ENCODE data around the gene CRABP1. TPM values are rescaled to one million over a fixed set of nuclear protein-coding genes. Genes with fewer than 3 reads are reported as not detected.

CRABP1 gene
- total RNA-seq, 4 donors from 2014 or later: not detected

DNA sequence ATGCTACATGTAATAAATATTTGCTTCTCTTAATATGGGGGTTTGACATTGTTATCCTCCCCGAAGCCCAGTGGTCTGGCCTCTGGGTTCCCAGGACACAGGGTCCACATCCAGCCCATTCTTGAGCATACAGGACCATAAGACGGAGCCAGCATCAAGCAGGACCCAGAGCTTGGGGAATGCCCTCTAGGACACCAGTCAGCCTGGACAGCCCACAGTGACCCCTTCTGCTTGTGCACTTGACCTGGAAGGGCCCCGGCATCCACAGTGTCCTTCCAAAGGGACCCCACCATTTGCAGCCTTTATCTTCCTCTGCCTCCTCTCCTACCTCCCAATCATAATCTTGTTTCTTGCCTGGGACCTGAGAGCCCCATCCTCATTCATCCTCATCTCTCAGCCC is 51.6 kb downstream of the CRABP1 start:
- 92% methylated on average over 2 of the region's 3 CpGs for WGBS
- Histone ChIP-seq H3K36me3 (no peaks in the 10 kb centered on the region), H3K27ac (replicated peaks in 1 of 4) (no peak overlapping the region), H3K9me3 (no peaks in the 10 kb centered on the region), H3K4me3 (no peak overlapping the region), H3K4me1 (peaks cover 0 to 4% (median 2%) of the 10 kb centered on the region in 4 donors), H3K27me3 (peaks cover 0 to 24% (median 3%) of the 10 kb centered on the region in 4 donors)
- intact Hi-C loops (cut with DNase I): no loop called here
- no peak for TF ChIP-seq POLR2A (IDR thresholded peaks at IDR 0.05; ENCODE audit: low read depth)
- no peak for TF ChIP-seq EP300 (IDR thresholded peaks at IDR 0.05)
- TF ChIP-seq POLR2AphosphoS5 (IDR thresholded peaks at IDR 0.05): no peak
- TF ChIP-seq, protein P1, sequence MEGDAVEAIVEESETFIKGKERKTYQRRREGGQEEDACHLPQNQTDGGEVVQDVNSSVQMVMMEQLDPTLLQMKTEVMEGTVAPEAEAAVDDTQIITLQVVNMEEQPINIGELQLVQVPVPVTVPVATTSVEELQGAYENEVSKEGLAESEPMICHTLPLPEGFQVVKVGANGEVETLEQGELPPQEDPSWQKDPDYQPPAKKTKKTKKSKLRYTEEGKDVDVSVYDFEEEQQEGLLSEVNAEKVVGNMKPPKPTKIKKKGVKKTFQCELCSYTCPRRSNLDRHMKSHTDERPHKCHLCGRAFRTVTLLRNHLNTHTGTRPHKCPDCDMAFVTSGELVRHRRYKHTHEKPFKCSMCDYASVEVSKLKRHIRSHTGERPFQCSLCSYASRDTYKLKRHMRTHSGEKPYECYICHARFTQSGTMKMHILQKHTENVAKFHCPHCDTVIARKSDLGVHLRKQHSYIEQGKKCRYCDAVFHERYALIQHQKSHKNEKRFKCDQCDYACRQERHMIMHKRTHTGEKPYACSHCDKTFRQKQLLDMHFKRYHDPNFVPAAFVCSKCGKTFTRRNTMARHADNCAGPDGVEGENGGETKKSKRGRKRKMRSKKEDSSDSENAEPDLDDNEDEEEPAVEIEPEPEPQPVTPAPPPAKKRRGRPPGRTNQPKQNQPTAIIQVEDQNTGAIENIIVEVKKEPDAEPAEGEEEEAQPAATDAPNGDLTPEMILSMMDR (IDR thresholded peaks at IDR 0.05): no peak
- DNase-seq (ENCODE audit: extremely low spot score): no peak

DNA sequence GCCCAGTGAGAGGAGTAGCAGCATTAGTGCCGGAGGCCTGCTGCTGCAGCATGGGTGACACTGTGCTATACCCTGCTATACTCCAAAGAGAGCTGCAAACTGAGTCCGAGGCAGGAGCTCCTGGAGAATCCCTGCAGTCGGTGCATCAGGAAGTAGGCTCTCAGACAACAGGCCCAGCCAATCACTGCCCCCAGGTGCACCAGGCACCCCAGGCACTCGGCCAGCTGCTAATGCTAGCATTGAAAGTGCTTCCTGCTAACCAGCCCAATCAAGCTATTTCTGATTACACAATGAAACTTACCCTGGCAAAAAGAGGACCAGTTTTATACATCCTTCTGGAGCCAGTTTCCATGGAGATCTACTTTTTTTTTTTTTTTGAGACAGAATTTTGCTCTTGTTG is 52.3 kb downstream of the CRABP1 start:
- H3K9me3 ChIP-seq: no peaks in the 10 kb centered on the region
- TF ChIP-seq POLR2AphosphoS5 (IDR thresholded peaks at IDR 0.05) (no peak), EP300 (IDR thresholded peaks at IDR 0.05) (no peak)
- WGBS: 82% methylated on average over 4 of the region's 4 CpGs
- no peak overlapping the region for H3K4me3 ChIP-seq
- DNase-seq (ENCODE audit: extremely low spot score): no peak
- H3K27me3 ChIP-seq: peaks cover 0 to 24% (median 3%) of the 10 kb centered on the region in 4 donors
- H3K4me1 ChIP-seq: peaks cover 0 to 10% (median 9%) of the 10 kb centered on the region in 4 donors
- no peaks in the 10 kb centered on the region for H3K36me3 ChIP-seq
- H3K27ac ChIP-seq (replicated peaks in 1 of 4): no peak overlapping the region
- intact Hi-C loops (cut with DNase I): no loop called here

DNA sequence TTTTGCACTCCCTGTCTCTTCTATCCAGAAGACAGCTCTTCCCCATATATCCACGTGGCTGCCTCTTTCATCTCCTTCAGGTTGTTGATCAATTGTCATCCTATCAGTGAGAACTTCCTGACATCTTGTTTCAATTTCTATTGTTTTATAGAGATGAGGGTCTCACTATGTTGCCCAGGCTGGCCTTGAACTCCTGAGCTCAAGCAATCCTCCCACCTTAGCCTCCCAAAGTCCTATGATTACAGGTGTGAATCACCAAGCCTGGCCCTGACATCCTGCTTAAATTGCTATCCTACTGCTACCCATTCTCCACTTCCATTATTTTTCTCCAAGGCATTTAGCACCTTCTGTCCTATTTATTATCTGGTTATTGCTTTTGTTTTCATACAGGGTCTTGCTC is 53.0 kb downstream of the CRABP1 start:
- 78% methylated on average over 1 of the region's 1 CpG for WGBS
- no peak for TF ChIP-seq POLR2A (IDR thresholded peaks at IDR 0.05; ENCODE audit: low read depth)
- TF ChIP-seq POLR2AphosphoS5 (IDR thresholded peaks at IDR 0.05): no peak
- TF ChIP-seq EP300 (IDR thresholded peaks at IDR 0.05): no peak
- TF ChIP-seq, protein P1 (IDR thresholded peaks at IDR 0.05): no peak
- no peaks in the 10 kb centered on the region for H3K9me3 ChIP-seq
- DNase-seq (ENCODE audit: extremely low spot score): no peak
- H3K4me1 ChIP-seq: peaks cover 0 to 12% (median 10%) of the 10 kb centered on the region in 4 donors
- no peak overlapping the region for H3K4me3 ChIP-seq
- intact Hi-C loops (cut with DNase I): no loop called here
- no peak overlapping the region for H3K27ac ChIP-seq (replicated peaks in 1 of 4)
- peaks cover 0 to 24% (median 0%) of the 10 kb centered on the region in 4 donors for H3K27me3 ChIP-seq
- H3K36me3 ChIP-seq: no peaks in the 10 kb centered on the region

DNA sequence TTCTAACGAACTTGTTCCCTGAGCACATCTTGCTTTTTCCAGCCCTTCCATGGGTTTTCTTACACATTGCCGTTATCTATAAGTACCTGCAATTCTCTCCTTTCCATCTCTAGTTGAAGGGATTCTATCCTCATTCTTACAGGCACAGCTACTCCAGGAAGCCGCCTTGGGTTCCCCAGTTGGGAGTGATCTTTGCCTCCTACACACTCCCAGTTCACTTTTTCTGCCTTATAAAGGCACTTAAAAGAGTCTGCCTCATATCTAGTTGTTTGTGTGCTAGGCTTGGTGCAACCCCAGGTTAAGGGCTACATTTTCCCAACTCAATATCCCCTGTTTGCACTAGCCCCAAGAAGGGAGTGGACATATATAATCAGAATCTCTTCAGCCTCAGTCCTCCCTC is 53.9 kb downstream of the CRABP1 start:
- intact Hi-C loops (cut with DNase I): no loop called here
- WGBS: 94% methylated on average over 3 of the region's 3 CpGs
- no peak for DNase-seq (ENCODE audit: extremely low spot score)
- Histone ChIP-seq H3K4me3 (no peak overlapping the region), H3K27me3 (peaks cover 0 to 24% (median 0%) of the 10 kb centered on the region in 4 donors), H3K9me3 (no peaks in the 10 kb centered on the region), H3K36me3 (no peaks in the 10 kb centered on the region), H3K4me1 (peaks cover 0 to 12% (median 10%) of the 10 kb centered on the region in 4 donors), H3K27ac (replicated peaks in 1 of 4) (no peak overlapping the region)
- TF ChIP-seq EP300 (IDR thresholded peaks at IDR 0.05) (no peak), POLR2A (IDR thresholded peaks at IDR 0.05; ENCODE audit: low read depth) (no peak), POLR2AphosphoS5 (IDR thresholded peaks at IDR 0.05) (no peak)
- TF ChIP-seq, protein P1 (IDR thresholded peaks at IDR 0.05): no peak

DNA sequence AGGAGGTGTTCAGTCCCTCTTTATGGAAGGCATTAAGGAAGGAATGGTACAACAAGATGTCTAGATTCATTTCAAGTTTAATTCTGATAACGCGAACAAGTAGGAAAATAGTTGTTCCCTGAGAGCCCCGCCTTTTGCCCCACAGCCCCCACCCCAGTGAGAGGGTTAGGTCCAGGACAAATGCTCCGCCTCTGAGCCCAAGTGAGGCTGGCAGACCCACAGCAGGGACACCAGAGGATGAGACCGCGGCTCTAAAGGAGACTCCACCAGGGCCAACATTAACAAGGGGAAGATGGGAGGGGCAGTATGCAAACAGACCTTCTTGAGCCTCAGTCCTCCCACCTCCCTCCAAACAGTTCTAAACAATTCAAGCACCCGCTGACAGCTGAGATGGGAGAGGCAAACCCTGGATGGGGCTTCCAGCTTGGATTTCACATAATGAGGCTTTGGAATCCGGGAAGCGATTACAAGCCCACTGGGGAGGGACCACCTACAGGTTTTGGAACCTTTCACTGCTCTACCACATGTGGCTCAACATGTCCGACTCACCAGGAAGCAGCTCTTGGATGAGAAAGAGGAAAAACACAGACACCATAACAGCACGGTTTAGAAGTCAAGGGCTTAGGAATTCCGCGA is 54.9 kb downstream of the CRABP1 start:
- Histone ChIP-seq H3K9me3 (no peaks in the 10 kb centered on the region), H3K4me1 (peaks cover 0 to 12% (median 10%) of the 10 kb centered on the region in 4 donors), H3K27ac (replicated peaks in 1 of 4) (no peak overlapping the region), H3K4me3 (no peak overlapping the region), H3K27me3 (peaks cover 0 to 16% (median 0%) of the 10 kb centered on the region in 4 donors), H3K36me3 (no peaks in the 10 kb centered on the region)
- intact Hi-C loops (cut with DNase I): no loop called here
- WGBS: 58% methylated on average over 13 of the region's 13 CpGs
- DNase-seq (ENCODE audit: extremely low spot score): no peak
- TF ChIP-seq, protein P1 (IDR thresholded peaks at IDR 0.05): no peak
- TF ChIP-seq POLR2A (IDR thresholded peaks at IDR 0.05; ENCODE audit: low read depth) (no peak), EP300 (IDR thresholded peaks at IDR 0.05) (no peak), POLR2AphosphoS5 (IDR thresholded peaks at IDR 0.05) (no peak)
